NCI-H1436 (cell line): ENCODE results near the gene ABCD3.
"Not testable (repeated sequence)": the region's sequence is repeated elsewhere in the genome, so short reads cannot be mapped to it uniquely, and the experiment has no call there.

Experiments used
- DNase-seq: peaks from one replicate; lab custom pipeline; 2025; lab: John Stamatoyannopoulos, UW

Gene ABCD3

GRCh38 chr1:94416901-94417727 lies 1.1 kb upstream of the ABCD3 start:
- no peak for DNase-seq

DNA sequence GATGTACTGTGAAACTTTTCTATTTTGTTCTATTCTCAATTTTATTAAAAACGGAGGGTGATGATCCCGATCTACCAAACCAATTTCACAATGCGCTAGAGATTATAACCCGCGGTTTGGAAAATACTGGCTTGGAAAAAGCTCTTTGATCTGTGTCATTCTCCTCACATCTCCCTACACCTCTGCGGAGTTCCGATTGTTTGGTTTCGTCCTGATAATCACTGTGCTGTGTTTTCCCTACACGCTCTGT lies 536 bp upstream of the ABCD3 start:
- no peak for DNase-seq

DNA sequence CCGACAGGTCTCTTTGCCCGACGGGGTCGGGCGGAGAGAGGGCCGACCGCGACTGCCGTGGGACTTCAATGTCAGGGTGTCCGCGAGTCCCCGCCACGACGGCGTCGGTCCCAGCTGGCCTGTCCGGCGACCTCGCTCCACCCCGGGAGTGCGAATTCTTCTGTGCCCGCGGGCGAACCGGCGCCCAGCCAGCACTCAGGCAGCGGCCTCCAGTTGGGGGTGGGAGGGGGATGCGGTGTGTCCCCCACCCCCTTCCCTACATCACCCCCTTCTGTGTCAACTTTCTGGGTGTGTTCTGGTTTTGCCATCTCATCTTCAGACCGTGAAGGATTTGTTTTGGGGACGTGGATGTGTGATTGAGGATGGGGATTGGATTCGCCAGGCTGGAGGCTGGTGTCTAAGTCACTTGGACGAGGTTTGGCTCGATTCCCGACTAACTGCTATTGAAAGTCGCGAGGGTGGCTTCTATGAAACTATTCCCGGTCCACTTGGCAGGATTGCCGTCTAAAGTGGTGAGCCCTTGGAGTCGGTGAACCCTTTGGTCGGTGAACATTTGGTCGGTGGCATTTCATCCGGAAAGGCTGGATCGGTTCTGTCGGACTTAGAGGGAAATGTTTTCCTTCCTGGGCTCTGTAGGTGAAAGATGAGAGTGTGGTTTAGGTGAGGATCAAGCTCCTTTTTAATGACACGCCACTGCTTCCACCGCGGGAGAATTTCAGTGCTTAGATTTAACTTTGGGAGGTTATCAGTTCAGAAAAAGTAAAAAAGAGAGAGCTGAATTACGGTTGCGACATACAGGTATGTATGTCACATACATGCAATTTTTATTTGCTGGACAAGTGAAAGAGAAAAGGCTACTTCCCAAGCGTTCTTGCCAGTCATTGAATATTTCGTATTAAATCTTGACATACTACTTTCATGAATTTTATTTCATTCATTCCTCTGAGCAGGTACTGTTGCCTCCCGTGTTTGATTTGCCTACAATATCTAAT lies 771 bp downstream of the ABCD3 start:
- DNase-seq: peak; percentile 11

- no peak for DNase-seq
Observed at GRCh38 chr1:94422115-94422820, 4.1 kb downstream of the ABCD3 start.

GRCh38 chr1:94425821-94426484 lies 7.8 kb downstream of the ABCD3 start:
- DNase-seq: no peak

DNA sequence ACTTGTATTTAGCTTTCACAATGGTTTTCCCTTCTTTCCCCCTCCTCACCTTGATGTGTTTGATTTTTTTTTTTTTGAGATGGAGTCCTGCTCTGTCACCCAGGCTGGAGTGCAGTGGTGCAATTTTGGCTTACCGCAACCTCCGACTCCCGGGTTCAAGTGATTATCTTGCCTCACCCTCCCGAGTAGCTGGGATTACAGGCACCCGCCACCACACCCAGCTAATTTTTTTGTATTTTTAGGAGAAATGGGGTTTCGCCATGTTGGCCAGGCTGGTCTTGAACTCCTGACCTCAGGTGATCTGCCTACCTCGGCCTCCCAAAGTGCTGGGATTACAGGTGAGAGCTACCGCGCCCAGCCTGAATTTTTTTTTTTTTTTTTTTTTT lies 8.3 kb downstream of the ABCD3 start:
- not testable (repeated sequence) for DNase-seq

DNA sequence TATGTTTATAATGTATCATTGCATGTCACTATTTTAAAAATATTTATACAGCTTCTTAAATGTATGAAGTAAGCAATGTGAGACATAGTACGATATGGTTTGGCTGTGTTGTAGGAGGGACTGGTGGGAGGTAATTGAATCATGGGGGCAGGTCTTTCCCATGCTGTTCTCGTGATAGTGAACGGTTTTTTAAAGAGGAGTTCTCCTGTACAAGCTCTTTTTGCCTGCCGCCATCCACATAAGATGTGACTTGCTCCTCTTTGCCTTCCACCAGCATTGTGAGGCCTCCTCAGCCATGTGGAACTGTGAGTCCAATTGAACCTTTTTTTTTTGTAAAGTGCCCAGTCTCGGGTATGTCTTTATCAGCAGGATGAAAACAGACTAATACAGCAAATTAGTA lies 10.3 kb downstream of the ABCD3 start:
- no peak for DNase-seq

- not testable (repeated sequence) for DNase-seq
Observed at GRCh38 chr1:94428927-94429528, 10.8 kb downstream of the ABCD3 start.

- DNase-seq: not testable (repeated sequence)
Observed at GRCh38 chr1:94430066-94430465, 11.9 kb downstream of the ABCD3 start.

- DNase-seq: no peak
Observed at GRCh38 chr1:94433866-94434265, 15.7 kb downstream of the ABCD3 start.

DNA sequence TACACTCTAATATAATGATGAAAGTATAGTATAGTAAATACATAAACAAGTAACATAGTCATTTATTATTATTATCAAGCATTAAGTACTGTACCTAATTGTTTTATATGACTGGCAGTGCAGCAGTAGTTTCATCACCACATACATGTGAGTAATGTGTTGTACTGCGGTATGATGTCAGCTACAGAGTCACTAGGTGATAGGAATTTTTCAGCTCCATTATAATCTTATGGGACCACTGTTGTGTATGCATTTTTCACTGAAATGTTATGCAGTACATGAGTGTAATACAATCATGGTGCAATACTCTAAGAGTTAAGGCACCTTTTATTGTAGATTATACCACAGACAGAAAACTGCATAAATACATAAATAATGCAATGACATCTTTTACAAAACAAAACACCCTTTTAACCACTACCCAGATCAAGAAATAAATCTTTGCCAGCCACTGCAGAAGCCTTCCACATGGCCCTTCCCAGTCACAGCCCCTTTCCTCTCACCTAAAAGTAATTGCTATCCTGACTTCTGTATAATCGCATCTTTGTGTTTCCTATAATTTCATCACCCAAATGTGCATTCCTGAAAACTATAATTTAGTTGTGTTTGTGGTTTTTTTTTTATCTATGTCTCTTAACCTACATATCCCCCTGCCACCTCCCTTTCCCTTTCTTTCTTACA lies 16.3 kb downstream of the ABCD3 start:
- DNase-seq: no peak

GRCh38 chr1:94438692-94439276 lies 20.6 kb downstream of the ABCD3 start:
- no peak for DNase-seq

DNA sequence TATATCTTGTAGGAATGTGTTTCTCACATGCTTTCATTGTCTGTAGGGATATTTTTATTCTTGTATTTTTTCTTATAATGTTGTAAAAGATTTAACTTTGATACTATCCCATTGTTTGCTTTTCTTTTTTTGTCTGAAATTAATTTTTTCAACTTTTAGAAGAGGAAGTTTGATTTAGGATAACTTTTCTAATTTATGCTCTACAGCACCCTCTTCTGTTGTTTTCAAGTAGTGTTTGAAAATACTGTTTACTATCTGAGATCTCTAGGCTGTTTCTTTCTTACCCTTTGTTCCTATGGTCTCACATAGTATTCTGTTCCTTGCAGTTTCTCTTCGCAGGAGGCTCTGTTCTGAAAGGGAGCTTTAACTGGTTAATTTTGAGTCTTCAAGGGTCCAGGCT lies 21.9 kb downstream of the ABCD3 start:
- DNase-seq: no peak

DNA sequence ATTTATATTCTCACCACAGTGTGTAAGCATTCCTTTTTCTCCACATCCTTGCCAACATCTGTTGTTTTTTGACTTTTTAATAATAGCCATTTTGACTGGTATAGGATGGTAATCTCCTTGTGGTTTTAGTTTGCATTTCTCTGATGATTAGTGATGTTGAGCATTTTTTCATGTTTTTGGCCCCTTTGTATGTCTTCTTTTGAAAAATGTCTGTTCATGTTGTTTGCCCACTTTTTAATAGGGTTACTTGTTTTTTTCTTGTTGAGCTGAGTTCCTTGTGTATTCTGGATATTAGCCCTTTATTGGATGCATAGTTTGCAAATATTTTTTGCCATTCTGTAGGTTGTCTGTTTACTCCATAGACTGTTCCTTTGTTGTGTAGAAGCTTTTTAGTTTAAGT lies 24.9 kb downstream of the ABCD3 start:
- DNase-seq: not testable (repeated sequence)

GRCh38 chr1:94444819-94445218 lies 26.6 kb downstream of the ABCD3 start:
- DNase-seq: not testable (repeated sequence)

DNA sequence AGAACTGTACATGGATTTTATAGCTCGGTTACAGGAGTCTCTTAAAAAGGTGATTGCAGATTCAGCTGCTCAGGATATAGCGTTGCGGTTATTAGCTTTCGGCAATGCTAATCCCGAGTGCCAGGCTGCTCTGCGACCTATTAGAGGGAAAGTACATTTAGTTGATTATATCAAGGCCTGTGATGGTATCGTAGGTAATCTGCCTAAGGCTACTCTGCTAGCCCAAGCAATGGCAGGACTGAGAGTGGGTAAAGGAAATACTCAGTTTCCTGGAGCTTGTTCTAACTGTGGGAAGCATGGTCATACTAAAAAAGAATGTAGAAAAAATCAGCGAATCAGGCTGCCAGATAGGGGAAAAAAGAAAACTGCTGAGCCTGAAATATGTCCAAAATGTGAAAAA lies 27.5 kb downstream of the ABCD3 start:
- DNase-seq: not testable (repeated sequence)

GRCh38 chr1:94446177-94446576 lies 28.0 kb downstream of the ABCD3 start:
- DNase-seq: not testable (repeated sequence)

- DNase-seq: not testable (repeated sequence)
Observed at GRCh38 chr1:94448741-94449140, 30.6 kb downstream of the ABCD3 start.

- no peak for DNase-seq
Observed at GRCh38 chr1:94456736-94457135, 38.5 kb downstream of the ABCD3 start.

DNA sequence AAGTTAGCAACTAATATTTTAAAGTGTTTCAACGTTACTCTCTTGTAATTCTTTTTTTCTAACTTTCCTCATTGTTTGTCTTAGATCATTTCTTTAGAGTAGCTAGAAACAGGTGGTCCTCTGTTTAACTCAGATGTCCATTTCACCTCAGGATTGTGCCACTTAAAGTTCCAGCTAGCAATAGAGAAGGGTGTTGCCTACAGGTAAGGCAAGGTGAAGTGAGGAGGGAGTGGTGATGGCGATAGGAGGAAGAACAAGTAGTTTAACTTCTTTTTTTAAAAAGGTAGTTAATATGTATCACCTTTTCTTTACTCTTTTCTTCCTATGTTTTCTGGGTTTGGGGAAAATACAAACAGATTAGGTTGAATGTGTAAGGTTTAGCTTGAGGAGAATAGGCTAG lies 44.4 kb downstream of the ABCD3 start:
- DNase-seq: no peak
